Measurements from ENCODE around the gene ZRANB1.
"Not testable (repeated sequence)": the region's sequence is repeated elsewhere in the genome, so short reads cannot be mapped to it uniquely, and the experiment has no call there.

The ZRANB1 gene

GRCh38 chr10:124967255-124967654 lies 25.3 kb downstream of the ZRANB1 start:
- no peak for DNase-seq

- DNase-seq: no peak
These were observed 29.4 kb downstream of the ZRANB1 start for GRCh38 chr10:124971276-124971675.

- no peak for DNase-seq
These were observed 30.7 kb downstream of the ZRANB1 start for GRCh38 chr10:124972637-124973036.

GRCh38 chr10:124974131-124974530 lies 32.2 kb downstream of the ZRANB1 start:
- no peak for DNase-seq

GRCh38 chr10:124975977-124976514 lies 34.1 kb downstream of the ZRANB1 start:
- no peak for DNase-seq

- no peak for DNase-seq
These were observed 35.2 kb downstream of the ZRANB1 start for GRCh38 chr10:124977161-124977560.

- DNase-seq: no peak
These were observed 35.9 kb downstream of the ZRANB1 start for GRCh38 chr10:124977648-124978375.

- no peak for DNase-seq
These were observed 36.4 kb downstream of the ZRANB1 start for GRCh38 chr10:124978376-124978725.

GRCh38 chr10:124983321-124983720 lies 41.4 kb downstream of the ZRANB1 start:
- no peak for DNase-seq

GRCh38 chr10:124984376-124984775 lies 42.5 kb downstream of the ZRANB1 start:
- DNase-seq: no peak

- DNase-seq: no peak
These were observed 43.2 kb downstream of the ZRANB1 start for GRCh38 chr10:124985162-124985561.

- no peak for DNase-seq
These were observed 45.9 kb downstream of the ZRANB1 start for GRCh38 chr10:124987788-124988187.

GRCh38 chr10:124988753-124989152 lies 46.8 kb downstream of the ZRANB1 start:
- DNase-seq: not testable (repeated sequence)

GRCh38 chr10:124989526-124989925 lies 47.6 kb downstream of the ZRANB1 start:
- no peak for DNase-seq

- no peak for DNase-seq
These were observed 49.0 kb downstream of the ZRANB1 start for GRCh38 chr10:124990671-124991625.

GRCh38 chr10:124991835-124992234 lies 49.9 kb downstream of the ZRANB1 start:
- DNase-seq: no peak

GRCh38 chr10:124992462-124993344 lies 50.8 kb downstream of the ZRANB1 start:
- peak; percentile 63 for DNase-seq

GRCh38 chr10:124993345-124993708 lies 51.4 kb downstream of the ZRANB1 start:
- no peak for DNase-seq

GRCh38 chr10:124993736-124994451 lies 52.0 kb downstream of the ZRANB1 start:
- no peak for DNase-seq

GRCh38 chr10:124994573-124995473 lies 52.9 kb downstream of the ZRANB1 start:
- no peak for DNase-seq

- DNase-seq: no peak
These were observed 53.7 kb downstream of the ZRANB1 start for GRCh38 chr10:124995605-124996004.

All from fibroblast of skin of right quadriceps (primary cell).